Head of caudate nucleus (tissue), 42 donors: ENCODE results near the gene NFKBIZ.
"Not testable (repeated sequence)": the region's sequence is repeated elsewhere in the genome, so short reads cannot be mapped to it uniquely, and the experiment has no call there.

Experiments
- DNase-seq, 42 donors: peaks; one replicate each; pipeline versions ENCODE4 v3.0.0 to v3.0.0-alpha.2; 2020 to 2021; ENCODE audit warnings: mixed read lengths in 7 of 42
- intact Hi-C: fragments of 100-400 bp; cut with DNase I; formaldehyde crosslinking; loops from one replicate; pipeline ENCODE4 v1.15.0; 2022

NFKBIZ gene

DNA sequence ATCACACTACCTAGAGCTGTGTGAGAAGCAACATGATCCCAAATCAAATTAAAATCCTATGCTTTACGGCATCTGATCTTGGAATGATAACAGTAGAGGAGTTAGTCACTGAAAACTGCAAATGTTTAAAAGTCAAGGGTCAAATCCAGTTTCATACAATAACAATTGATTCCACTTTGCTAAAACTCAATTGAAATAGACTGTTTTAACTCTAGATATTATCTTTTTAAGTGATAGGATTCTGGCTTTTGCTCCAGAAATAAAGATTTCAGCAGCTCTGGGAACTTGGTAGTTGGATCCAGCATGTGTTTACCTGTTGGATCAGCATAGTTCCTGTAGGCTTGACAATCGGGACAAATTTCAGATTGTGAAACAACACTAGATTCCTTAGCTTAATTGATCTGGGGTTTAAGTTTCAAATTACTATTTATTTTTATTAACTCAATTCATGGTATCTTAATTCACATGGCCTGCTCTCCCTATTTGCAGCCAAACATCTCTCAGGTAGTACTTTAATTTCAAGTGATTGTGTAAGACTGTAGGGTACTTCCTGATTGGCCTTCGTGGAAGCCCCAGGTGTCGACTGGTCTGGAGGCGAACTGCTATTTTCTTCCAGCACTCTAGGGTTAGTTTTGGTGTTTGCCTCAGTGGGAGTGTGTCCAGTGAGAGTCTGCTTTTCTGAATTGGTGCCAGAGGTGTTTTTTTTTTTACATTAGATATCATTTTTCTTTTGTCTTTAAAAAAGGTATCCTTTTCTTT lies 16.6 kb downstream of the NFKBIZ start:
- DNase-seq: no peak
- intact Hi-C loops: no loop called here

DNA sequence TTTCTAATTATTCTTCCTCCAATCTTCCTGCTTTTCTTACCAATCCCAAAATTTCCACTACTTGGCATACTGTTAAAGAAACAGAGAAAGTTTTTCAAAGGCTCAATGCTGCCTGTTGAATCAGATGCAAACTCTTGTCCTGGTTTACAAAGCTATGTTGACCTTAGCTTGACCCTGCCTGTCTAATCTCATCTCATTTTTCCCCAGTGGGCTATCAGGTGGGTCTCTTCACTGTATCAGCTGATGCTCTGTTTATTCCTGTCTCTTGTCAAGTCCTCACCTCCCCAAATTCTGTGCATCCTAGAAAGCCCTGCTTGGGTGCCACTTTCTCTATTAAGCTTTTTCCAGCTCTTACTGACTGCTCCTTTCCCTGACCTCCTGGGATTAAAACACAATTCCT lies 18.2 kb downstream of the NFKBIZ start:
- no peak for DNase-seq
- intact Hi-C loops: no loop called here

DNA sequence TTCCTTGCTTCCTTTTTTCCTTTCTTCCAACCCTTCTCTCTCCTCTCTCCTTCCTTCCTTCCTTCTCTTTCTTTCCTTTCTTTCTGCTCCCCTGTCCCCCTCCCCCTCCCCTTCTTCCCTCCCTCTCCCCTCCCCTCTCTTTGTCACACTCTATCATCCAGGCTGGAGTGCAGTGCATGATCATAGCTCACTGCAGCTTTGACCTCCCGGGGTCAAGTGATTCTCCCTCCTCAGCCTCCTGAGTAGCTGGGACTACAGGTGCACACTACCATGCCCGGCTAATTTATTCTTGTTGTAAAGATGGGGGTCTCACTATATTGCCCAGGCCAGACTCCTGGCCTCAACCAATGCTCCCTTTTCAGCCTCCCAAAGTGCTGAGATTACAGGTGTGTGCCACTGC lies 18.7 kb downstream of the NFKBIZ start:
- intact Hi-C loops: no loop called here
- no peak for DNase-seq

DNA sequence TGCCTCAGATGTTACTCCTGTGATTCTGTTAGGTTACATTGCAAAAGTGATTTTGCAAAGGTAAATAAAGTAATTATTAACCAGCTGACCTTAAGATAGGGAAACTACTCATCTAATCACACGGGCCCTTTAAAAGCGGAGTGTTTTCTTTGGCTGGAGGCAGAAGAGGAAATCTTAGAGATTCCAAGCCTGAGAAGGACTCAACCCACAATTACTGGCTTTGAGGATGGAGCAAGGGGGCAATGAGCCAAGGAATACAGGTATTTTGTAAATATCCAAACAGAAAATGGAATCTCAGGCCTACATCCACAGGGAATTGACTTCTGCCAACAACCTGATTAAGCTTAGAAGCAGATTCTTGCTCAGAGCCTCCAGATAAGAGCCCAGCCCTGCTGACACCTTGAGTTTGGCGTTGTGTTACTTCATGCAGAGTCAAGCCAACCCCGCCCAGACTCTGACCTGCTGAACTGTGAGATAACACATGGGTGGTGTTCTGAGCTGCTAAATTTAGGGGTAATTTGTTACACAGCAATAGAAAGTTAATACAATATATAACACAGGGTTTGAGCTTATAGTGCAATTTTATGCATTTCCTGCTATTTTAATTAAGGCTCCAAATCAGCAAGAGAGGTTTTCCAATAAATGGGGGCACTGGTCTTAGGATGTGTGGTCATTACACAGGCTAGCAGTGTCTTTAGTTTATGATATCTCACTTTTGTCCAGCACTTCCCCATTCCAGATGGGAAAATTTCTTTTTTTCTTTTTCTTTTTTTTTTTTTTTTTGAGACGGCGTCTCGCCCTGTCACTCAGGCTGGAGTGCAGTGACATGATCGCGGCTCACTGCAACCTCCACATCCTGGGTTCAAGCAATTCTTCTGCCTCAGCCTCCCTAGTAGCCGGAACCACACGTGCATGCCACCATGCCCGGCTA lies 19.5 kb downstream of the NFKBIZ start:
- intact Hi-C loops: no loop called here
- no peak for DNase-seq

DNA sequence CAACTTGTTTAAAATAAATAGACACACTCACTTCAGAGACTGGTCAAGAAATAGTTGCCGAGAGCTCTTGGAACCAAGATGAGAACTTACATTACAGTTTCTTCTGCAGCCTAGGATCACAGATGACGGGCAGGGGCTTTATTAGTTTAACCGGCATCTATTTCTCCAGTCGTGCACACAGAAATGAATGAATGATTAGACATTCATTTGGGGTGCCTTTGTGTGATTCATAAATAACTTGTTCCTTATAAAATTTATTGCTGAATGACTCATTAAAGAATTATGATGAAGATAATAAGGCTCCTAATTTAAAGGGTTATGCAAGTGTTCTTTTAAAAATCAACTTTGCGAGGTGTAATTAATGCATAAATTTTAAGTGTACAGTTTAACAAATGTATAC lies 20.8 kb downstream of the NFKBIZ start:
- no peak for DNase-seq
- intact Hi-C loops: no loop called here

DNA sequence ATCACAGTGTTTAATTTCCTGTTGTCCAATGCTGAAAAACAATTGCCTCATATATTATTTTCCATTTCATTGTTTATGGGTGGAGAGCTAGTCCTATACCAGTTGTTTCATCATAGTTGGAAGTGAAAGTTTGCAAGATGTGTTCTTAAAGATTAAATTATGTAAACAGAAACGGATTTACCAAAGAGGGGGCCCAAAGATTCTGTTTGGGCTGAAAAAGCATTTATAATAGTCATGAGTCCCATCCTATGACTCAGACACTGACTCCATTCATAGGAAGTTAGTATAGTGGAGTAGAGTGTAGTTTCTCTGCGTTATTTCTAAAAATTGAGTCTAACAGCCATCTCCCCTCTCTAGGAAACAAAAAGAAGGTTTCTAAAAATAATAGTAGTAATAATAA lies 24.3 kb downstream of the NFKBIZ start:
- intact Hi-C loops: no loop called here

DNA sequence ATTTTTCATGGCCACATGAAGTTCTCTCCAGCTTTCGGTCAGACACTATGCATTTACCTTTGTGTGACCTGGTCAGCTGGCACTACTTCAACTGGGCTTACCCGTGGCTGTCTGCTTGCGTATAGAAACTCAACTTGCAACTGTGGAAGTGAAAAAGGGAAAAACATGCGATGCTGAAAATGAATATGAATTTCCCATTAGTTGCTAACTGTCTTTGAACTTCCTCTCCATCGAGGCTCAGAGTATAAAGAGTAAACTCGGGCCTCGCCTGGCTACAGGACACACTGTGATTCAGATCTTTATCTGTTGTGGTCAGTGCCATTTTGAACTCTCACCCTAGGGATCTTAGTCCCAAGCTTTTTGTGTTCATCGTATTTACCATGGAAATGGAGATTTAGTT lies 26.8 kb downstream of the NFKBIZ start:
- intact Hi-C loops: no loop called here
- no peak for DNase-seq

More for the DNA sequence above, 24.3 kb downstream of the NFKBIZ start:
- no peak for DNase-seq

DNA sequence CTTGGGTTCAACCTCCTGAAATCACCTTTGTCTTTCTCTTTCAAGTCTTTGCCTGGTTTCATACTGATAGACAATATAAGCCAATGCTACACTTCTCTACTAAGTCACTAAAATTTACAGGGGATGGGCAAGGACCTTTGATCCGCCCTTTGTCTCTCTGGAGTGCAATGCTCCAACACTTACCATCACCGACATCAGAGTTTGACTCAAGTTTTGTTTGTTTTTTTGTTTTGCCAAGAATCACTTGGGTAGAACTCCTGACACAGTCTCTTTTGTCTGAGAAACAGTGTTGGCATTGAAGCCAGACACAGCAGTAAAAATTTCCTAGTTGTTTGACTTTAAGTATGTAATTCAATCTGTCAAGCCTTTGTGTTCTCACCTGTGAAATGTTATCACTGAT lies 29.3 kb downstream of the NFKBIZ start:
- intact Hi-C loops: no loop called here
- DNase-seq: no peak

DNA sequence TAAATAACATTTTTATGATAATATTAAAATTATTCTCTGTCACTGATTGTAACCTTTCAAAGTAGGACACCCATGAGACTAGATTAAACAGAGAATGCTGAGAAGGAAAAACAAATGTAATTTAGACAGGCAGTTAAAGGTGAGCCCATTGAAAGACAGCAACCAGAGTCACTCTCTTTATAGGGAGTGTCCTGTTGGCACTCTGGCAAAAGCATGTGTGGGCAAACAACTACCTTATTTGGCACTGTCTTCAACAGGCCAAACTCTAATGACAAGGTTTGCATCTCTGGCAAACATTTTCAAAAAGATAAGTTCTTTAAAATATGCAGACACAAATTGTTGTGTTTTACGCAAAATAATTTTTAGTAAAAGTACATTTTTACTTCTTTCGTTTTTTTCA lies 29.8 kb downstream of the NFKBIZ start:
- DNase-seq: no peak
- intact Hi-C loops: no loop called here

DNA sequence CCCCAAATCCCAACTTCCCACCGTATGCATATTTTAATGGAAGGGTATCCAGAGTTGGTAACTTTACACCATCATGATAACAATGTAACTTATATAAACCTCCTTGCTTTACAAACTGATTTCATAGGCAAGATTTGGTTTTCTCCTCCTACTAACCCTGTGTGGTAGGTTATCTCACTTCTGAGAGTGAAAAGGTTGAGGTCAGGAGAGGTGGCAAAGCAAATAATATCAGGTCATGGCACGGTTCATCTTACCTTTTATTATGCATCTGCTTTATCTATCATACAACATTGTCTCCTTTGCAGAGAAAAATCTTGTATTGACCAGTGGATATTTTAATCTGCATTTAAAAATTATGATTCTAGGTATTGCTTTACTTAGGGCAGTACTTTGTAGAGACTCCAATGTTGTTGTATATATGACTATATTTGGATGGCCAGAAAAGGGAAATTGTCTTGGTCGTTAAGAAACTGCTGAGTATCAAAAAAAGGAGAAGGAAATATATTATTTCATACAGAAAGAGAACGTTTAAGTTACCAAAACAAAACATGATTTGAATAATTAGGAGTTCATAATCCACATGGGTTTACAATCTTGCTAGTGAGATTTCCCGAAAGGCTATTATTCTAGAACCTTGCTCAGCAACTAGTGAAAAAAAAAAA lies 30.4 kb downstream of the NFKBIZ start:
- DNase-seq: no peak
- intact Hi-C loops: no loop called here

DNA sequence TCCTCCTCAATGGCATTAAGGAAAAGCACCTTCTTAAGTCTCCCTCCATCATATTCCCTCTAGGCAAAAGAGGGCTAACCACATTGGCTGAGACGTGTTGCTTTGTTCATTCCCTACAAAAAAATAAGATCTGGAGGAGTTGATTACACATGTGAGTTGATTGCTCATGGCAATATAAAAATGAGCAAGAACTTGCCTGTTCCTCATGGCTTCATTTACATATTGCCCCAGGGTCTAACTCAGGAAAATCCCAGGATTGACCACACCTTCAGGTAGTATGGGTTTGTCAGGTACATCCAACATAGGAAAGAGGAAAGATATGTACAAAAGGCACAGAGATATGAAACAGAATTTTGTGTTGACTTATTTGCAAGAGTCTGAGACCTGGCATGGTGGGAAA lies 35.5 kb downstream of the NFKBIZ start:
- intact Hi-C loops: no loop called here
- no peak for DNase-seq

DNA sequence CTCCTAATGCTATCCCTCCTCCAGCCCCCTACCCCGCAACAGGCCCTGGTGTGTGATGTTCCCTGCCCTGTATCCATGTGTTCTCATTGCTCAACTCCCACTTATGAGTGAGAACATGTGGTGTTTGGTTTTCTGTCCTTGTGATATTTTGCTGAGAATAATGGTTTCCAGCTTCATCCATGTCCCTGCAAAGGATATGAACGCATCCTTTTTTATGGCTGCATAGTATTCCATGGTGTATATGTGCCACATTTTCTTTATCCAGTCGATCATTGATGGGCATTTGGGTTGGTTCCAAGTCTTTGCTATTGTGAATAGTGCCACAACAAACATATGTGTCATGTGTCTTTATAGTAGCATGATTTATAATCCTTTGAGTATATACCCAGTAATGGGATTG lies 36.3 kb downstream of the NFKBIZ start:
- DNase-seq, intact Hi-C loops: not testable (repeated sequence)

DNA sequence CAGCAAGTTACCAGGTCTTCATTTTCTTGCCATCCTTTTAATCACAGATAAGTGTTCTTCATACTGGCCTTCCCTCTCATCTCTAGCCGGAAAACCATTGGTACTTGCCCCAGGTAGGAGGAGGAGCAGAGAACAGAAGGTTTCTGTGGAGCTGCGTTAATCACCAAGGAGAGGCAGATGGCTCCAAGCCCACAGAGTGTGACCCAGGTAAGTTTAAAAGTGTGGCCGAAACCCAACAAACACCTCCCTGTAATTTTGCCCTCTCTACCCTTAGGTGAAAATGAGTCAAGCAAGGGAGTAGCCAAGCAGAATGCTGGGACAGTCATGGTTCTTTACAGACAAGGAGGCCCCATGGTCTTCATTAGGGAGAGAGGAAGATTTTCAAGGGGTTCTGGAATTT lies 37.3 kb downstream of the NFKBIZ start:
- DNase-seq: no peak
- intact Hi-C loops: no loop called here

DNA sequence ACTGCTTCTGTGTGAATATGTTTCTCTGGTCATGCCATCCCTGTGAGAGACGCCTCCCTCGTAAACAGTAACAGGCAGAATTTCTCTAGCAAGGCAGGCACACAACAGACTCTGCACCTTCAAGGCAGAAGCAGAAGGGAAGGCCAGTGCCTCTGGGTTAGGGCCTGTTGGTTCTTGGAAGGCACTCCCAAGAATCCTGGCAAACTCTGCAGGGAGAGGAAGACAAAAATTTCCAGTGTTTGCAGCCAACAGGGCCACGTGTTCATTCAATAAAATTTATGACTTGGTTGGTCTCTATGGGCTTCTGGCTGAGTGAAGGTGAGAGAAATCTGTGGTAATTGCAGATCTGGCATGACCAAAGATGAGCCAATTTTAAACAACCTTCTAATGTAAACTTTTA lies 39.3 kb downstream of the NFKBIZ start:
- intact Hi-C loops: no loop called here
- no peak for DNase-seq

DNA sequence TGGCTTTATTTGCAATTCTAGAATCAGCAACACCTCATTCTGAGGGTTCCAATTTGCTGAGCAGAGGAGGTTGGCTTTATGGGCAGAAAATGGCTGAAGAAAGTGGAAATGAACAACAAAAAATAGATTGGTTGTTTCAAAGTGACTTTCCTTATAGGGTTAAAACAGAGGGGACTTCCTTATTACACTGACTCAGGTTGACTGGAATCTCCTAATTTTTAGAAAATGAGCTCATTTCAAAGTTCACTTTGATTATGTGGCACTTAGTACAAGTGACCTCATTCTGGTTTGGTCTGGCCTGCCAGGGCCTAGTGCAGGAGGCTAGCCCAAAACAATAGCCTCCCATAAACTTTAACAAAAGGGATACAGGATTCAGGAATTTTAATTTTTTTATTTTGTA lies 41.4 kb downstream of the NFKBIZ start:
- intact Hi-C loops: no loop called here
- no peak for DNase-seq

DNA sequence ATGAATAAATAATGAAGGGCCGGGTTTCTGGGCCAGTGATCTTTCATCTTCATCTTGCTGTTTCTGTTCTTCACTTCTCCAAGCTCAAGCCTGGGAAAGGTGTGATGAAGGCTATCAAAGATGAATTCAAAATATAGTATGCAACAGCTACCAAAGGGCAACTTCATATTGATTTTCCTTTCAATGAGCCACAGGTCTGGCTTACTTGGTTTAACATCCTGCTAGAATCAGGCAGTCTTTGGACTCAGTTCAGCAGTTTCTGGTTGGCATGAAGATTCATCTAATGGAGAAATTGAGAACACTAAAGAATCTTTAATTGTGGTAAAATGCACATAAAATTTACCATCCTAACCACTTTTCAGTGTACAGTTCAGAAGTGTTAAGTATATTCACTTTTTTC lies 43.3 kb downstream of the NFKBIZ start:
- no peak for DNase-seq
- intact Hi-C loops: no loop called here

DNA sequence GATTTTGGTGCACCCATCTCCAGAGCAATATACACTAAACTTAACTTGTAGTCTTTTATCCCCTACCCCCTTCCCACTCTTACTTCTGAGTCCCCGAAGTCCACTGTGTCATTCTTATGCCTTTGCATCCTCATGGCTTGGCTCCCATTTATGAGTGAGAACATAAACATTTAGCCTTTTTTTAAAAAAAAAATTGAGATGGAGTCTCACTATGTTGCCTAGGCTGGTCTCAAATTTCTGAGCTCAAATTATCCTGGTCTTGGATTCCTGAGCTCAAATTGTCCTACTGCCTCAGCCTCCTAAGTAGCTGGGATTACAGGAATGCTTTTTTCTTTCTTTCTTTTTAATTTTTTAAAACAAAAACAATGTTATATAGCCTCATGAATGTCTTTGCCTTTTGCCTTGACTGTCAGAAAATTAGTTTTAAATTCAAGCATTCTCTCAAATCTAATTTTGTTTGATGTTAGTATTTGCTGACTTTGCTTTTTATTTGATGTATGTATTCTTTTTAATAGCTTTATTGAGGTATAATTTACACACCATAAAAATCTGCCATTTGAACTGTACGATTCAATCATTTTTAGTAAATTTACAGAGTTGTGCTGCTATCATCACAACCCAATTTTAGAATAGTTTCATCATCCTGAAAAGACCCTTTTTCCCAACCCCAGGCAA lies 46.9 kb downstream of the NFKBIZ start:
- intact Hi-C loops: no loop called here
- no peak for DNase-seq

DNA sequence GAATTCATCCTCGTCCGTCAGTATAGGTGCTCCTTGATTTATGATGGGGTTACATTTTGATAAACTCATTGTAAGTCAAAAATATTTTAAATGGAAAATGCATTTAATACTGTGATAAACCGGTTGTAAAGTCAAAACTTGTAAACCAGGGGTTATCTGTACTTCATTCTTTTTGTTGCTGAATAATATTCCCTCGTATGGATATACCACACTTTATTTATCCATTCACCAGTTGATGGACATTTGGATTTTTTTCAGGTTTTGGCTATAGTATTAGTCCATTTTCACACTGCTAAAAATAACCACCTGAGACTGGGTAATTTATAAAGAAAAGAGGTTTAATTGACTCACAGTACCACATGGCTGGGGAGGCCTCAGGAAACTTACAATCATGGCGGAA lies 47.7 kb downstream of the NFKBIZ start:
- intact Hi-C loops: no loop called here
- no peak for DNase-seq

DNA sequence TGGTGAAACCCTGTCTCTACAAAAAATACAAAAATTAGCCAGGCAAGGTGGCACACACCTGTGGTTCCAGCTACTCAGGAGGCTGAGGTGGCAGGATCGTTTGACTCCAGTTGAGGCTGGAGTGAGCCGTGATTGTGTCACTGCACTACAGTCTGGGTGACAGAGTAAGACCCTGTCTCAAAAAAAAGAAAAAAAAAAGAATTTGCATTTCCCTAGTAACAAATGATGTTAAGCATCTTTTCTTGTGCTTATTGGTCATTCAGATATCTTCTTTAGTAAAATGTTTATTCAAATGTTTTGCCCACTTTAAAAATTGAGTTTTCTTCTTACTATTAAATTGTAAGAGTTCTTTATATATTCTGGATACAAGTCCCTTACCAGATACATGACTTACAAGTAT lies 48.7 kb downstream of the NFKBIZ start:
- DNase-seq: no peak
- intact Hi-C loops: no loop called here

DNA sequence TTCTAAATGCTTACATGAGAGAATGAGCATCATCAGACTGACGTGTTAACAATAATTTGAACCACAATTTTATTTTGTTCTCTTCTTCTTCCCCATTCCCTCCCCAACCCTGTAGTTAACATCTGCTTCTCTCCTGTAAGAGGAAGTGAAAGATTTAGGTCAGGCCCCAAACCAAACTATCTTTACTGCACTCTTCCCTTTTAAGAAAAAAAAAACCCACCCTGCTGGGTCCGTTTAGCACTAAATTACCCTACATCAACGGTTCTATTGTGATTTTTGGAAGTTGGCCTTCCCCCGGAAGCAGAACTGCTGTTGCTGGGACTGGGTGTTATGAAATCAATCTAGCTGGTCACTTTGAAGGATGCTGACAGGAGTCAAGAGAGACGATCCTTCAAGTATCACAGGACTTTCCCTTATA lies 49.4 kb downstream of the NFKBIZ start:
- intact Hi-C loops: no loop called here
- peak in 16 of 42 donors; percentile 6 to 36 (median 29) for DNase-seq
